GM12872 (cell line): Measurements from ENCODE around the gene RND1.

ENCODE experiments used
- CTCF ChIP-seq: IDR thresholded peaks from 3 replicates; pipeline ENCODE4 v1.5.1; 2011; ENCODE audit warnings: low read depth, mild to moderate bottlenecking, low read length, moderate library complexity; ENCODE audit not compliant: insufficient read depth

Gene RND1

DNA sequence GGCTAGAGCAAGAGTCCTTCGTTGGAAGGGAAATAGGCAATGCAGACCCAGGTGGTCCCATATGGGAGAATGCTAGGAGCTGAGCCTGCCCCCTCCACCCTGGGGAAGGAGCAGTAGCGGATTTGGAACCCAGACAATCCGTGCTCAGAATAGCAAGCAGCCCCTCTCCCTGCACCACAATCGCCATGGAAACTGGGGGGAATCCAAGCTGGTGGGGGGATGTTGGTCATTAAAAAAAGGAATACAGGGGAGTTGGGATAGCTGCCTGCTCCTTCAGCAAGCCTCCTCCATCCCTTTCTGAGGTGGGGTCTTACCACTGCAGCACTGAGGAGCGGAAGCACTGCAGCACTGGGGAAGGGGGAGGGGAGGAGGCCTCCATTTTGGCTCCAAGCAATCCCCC lies 2.9 kb downstream of the RND1 start:
- no peak for TF ChIP-seq CTCF

DNA sequence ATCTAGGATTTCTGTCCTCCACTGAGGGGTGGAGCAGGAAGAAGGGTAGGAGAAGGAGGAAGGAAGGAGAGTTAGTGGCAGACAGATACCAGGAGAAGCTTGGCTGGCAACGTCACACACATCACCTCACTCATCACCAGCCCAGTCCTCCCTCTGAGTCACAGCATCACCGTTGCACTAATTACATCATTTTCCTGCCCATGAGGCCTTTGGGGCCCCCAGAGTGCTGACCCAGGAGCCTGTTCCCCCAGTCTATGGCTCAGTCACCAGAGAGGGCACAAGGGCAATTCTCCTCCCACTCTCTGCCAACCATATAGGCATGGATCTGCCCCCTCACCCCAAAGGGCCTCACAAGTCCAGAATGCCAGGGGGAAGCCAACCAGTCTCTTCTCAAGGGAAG lies 4.6 kb downstream of the RND1 start:
- no peak for TF ChIP-seq CTCF

- TF ChIP-seq CTCF: no peak
Observed at GRCh38 chr12:48859607-48860006, 6.1 kb downstream of the RND1 start.

DNA sequence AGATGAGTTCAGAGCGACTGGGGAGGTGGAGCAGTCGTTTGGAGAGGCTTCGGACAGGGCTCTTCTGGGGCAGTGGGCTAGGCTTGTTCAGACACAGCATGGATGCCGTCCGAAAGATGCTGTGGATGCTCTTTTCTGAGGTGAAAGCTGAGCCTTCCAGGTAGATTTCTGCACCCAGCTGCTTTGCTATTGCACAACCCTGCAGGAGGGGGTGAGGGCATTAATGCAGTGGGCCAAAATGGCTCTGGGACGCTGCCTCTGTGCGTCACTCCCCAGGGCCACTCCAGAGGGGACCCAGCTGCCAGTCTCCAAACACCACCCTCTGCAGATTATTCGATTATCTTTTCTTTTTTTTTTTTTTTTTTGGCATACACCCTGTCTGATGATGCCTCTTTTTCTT lies 7.6 kb downstream of the RND1 start:
- no peak for TF ChIP-seq CTCF

GRCh38 chr12:48857278-48857994 lies 8.2 kb downstream of the RND1 start:
- no peak for TF ChIP-seq CTCF

DNA sequence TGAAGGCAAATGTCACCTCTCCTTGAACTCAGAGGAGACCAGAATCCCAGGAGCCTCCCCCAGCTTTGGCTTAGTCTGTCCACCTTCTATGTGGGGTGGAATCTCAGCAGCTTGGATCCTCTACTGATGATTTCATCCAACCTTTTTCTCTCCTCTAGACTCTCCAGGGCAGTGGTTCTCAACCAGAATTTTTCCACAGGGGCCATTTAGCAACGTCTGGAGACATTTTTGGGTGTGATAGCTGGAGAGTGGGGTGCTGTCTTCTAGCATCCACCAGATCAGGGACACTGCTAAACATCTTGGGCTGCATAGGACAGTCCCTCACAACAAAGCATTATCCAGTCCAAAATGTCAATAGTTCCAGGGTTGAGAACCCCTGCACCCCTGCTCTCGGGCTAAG lies 9.3 kb downstream of the RND1 start:
- TF ChIP-seq CTCF: no peak

GRCh38 chr12:48854488-48854887 lies 11.2 kb downstream of the RND1 start:
- TF ChIP-seq CTCF: no peak
